ENCODE data around the gene CPED1.

The CPED1 gene

GRCh38 chr7:121133444-121133843 is 144.9 kb downstream of the CPED1 start:
- no peak for TF ChIP-seq CTCF (IDR thresholded peaks at IDR 0.05; ENCODE audit: low read depth, low read length)
- no peak for DNase-seq (ENCODE audit: extremely low read depth, low read depth)

DNA sequence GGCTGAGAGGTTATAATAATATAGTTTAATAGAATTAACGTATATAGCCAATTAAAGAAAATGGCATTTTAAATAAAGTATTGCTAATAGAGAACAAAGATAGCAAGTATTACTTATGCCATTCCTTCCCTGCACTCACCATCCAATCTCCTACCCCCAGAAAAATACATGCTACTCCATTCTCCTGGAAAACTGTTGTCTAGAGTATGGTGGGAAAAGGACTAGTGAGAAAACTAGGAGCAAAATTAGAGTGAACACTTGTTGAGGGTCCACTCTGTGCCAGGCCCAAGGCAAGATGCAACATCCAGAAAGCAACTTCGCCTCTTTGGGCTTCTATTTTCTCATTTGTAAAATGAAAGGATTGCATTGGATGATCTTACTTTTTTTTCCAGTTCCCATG is 149.1 kb downstream of the CPED1 start:
- no peak for TF ChIP-seq CTCF (IDR thresholded peaks at IDR 0.05; ENCODE audit: low read depth, low read length)
- no peak for DNase-seq (ENCODE audit: extremely low read depth, low read depth)

DNA sequence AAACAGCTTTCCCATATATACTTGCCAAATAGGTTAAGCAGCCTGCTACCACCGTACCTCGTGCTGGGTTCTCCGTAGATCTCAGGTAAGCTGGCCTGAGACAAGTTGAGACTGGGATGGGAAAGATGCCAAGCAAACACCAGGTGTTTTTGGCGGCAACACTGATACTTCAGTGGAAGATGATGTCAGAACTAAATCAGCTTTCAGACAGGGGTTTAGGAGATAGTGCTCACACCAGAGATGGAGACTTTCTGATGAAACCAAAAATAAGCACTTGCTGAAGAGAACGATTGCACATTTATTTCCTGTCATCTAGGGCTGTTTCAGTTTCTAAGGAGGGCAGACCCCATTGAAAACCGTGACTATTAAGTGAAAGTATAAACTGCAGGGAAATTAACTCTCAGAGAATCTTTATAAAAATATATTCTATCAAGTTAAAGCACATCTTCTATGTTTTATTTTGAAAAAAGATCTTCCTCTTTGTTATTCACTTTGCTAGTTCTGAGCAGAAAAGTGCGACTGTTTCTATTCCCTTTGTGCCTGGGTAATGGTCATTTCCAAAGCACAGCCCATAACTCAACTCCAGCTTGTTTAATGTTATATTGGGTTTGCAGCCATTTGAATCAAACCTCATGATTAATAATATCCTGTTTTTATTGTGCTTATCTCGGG is 149.9 kb downstream of the CPED1 start:
- no peak for DNase-seq (ENCODE audit: extremely low read depth, low read depth)
- TF ChIP-seq CTCF (IDR thresholded peaks at IDR 0.05; ENCODE audit: low read depth, low read length) = no peak

GRCh38 chr7:121139427-121139826 is 150.9 kb downstream of the CPED1 start:
- TF ChIP-seq CTCF (IDR thresholded peaks at IDR 0.05; ENCODE audit: low read depth, low read length) = no peak
- DNase-seq (ENCODE audit: extremely low read depth, low read depth) = no peak

- no peak for DNase-seq (ENCODE audit: extremely low read depth, low read depth)
- TF ChIP-seq CTCF (IDR thresholded peaks at IDR 0.05; ENCODE audit: low read depth, low read length) = no peak
Measured at GRCh38 chr7:121140790-121141189, 152.3 kb downstream of the CPED1 start.

DNA sequence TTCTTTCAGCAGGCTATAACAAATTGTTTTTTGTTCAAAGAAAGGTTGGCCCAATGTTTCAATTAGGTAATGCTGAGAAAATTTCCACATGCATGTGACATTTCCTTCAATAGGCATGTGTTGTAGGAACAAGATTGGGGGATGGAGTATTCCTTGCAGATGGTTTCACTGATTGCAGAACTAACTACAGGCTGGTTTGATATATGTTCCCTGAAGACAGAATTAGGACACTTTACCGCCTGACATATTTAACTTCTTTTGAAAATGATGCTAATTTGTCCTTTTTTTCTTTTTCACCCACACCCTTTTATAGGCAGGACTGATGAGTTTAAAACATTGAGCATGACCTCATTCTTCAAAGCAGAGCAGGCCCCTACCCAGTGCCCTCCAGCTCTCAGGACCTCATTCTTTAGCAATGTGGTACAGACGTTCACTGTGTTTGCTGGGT is 163.3 kb downstream of the CPED1 start:
- no peak for DNase-seq (ENCODE audit: extremely low read depth, low read depth)
- no peak for TF ChIP-seq CTCF (IDR thresholded peaks at IDR 0.05; ENCODE audit: low read depth, low read length)

GRCh38 chr7:121153411-121153810 is 164.9 kb downstream of the CPED1 start:
- no peak for TF ChIP-seq CTCF (IDR thresholded peaks at IDR 0.05; ENCODE audit: low read depth, low read length)
- DNase-seq (ENCODE audit: extremely low read depth, low read depth) = no peak

All from AG09319 (cell line).